HFFc6 (cell line): Measurements from ENCODE around the gene ZFYVE28. TPM values are rescaled to one million over a fixed set of nuclear protein-coding genes. Genes with fewer than 3 reads are reported as not detected.

ENCODE experiments used
- DNase-seq: peaks from one replicate; pipeline ENCODE4 v3.0.0-alpha.2; 2018
- H3K27ac Mint-ChIP-seq: 2 replicates; pipeline ENCODE4 v1.8.0; 2020; ENCODE audit warnings: mild to moderate bottlenecking, mixed read lengths
- H3K27me3 Mint-ChIP-seq: 2 replicates; pipeline ENCODE4 v1.8.0; 2021; ENCODE audit warnings: mild to moderate bottlenecking, moderate library complexity, mixed read lengths; ENCODE audit not compliant: insufficient read depth
- H3K36me3 Mint-ChIP-seq: 2 replicates; pipeline ENCODE4 v1.8.0; 2021; ENCODE audit warnings: low read depth, mixed read lengths
- H3K4me1 Mint-ChIP-seq: 2 replicates; pipeline ENCODE4 v1.8.0; 2020; ENCODE audit warnings: low read depth, mixed read lengths
- H3K4me3 Mint-ChIP-seq: 2 replicates; pipeline ENCODE4 v1.8.0; 2020; ENCODE audit warnings: mild to moderate bottlenecking, moderate library complexity, mixed read lengths
- H3K9me3 Mint-ChIP-seq: 2 replicates; pipeline ENCODE4 v1.8.0; 2020; ENCODE audit warnings: mild to moderate bottlenecking, mixed read lengths
- total RNA-seq, 6 experiments: library from RNA; stranded (reverse); fragmentation: NEBNext Ultra II Directional; extraction: Animal tissue kit (Norgen Biotek cat#: 25700); gene quantifications; 2 replicates in 1 of 6; 3 replicates in 5 of 6; pipeline ENCODE4 v1.2.3, GENCODE V29; 2021
- TF ChIP-seq, protein P1 (sequence below): fragments of 200-600 bp; sonication (generic); IDR thresholded peaks from 2 replicates; pipeline ENCODE4 v1.5.0; 2021; ENCODE audit warnings: antibody characterized with exemption, mild to moderate bottlenecking

The ZFYVE28 gene
- total RNA-seq, 6 experiments from 2014 or later: 1.8 to 5.4 (median 2.2) TPM

- H3K9me3 Mint-ChIP-seq: no peaks in the 10 kb centered on the region
- no peaks in the 10 kb centered on the region for H3K27me3 Mint-ChIP-seq
- no peak overlapping the region for H3K4me3 Mint-ChIP-seq
- H3K27ac Mint-ChIP-seq: no peak overlapping the region
- no peak for DNase-seq
- H3K4me1 Mint-ChIP-seq: 0 out of 2 replicates have a peak, but pooled peaks cover 4% of the 10 kb centered on the region
- TF ChIP-seq, protein P1, sequence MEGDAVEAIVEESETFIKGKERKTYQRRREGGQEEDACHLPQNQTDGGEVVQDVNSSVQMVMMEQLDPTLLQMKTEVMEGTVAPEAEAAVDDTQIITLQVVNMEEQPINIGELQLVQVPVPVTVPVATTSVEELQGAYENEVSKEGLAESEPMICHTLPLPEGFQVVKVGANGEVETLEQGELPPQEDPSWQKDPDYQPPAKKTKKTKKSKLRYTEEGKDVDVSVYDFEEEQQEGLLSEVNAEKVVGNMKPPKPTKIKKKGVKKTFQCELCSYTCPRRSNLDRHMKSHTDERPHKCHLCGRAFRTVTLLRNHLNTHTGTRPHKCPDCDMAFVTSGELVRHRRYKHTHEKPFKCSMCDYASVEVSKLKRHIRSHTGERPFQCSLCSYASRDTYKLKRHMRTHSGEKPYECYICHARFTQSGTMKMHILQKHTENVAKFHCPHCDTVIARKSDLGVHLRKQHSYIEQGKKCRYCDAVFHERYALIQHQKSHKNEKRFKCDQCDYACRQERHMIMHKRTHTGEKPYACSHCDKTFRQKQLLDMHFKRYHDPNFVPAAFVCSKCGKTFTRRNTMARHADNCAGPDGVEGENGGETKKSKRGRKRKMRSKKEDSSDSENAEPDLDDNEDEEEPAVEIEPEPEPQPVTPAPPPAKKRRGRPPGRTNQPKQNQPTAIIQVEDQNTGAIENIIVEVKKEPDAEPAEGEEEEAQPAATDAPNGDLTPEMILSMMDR: no peak
- H3K36me3 Mint-ChIP-seq: 0 out of 2 replicates have a peak, but pooled peaks cover 6% of the 10 kb centered on the region
Measured at GRCh38 chr4:2256156-2256731, 162.2 kb downstream of the ZFYVE28 start.

DNA sequence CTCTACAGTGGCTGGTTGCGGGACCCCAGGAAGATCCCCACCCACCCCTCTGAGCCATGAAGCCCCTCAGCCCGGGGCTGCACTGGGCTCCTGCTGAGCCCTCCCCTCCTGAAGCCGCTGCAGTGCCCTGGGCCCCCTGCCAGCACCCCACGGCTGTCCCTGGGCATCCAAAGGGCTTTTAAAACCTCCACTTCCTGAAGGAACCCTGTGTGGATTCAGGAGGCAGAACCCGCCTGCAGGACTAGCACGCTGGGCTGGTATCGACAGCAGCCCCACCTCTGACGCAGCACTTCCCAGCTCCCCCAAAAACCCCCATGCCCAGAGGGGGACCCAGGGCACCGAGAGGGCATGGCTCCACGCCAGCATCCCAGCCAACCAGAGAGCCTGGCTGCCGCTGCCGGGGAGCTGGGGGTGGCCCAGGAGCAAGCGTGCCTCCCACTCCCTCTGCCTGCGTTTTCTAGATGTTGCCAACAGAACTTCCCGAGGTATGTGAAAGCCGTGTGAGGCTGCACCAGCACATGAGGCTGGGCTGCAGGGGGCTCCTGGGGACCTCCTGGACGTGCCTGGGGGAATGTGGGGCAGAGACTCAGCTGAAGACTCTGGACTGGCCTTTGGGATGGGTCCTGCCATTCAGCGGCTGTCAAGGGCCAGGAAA, 162.8 kb downstream of the ZFYVE28 start:
- no peaks in the 10 kb centered on the region for H3K27me3 Mint-ChIP-seq
- H3K9me3 Mint-ChIP-seq: no peaks in the 10 kb centered on the region
- H3K27ac Mint-ChIP-seq: no peak overlapping the region
- H3K36me3 Mint-ChIP-seq: 0 out of 2 replicates have a peak, but pooled peaks cover 6% of the 10 kb centered on the region
- H3K4me3 Mint-ChIP-seq: no peak overlapping the region
- TF ChIP-seq, protein P1: no peak
- H3K4me1 Mint-ChIP-seq: 0 out of 2 replicates have a peak, but pooled peaks cover 4% of the 10 kb centered on the region
- DNase-seq: no peak

- no peak for DNase-seq
- no peaks in the 10 kb centered on the region for H3K9me3 Mint-ChIP-seq
- TF ChIP-seq, protein P1: no peak
- H3K4me3 Mint-ChIP-seq: no peak overlapping the region
- 0 out of 2 replicates have a peak, but pooled peaks cover 6% of the 10 kb centered on the region for H3K36me3 Mint-ChIP-seq
- H3K27me3 Mint-ChIP-seq: no peaks in the 10 kb centered on the region
- H3K27ac Mint-ChIP-seq: no peak overlapping the region
- no peaks in the 10 kb centered on the region for H3K4me1 Mint-ChIP-seq
Measured at GRCh38 chr4:2254665-2255500, 163.6 kb downstream of the ZFYVE28 start.

- H3K4me1 Mint-ChIP-seq: no peaks in the 10 kb centered on the region
- no peaks in the 10 kb centered on the region for H3K9me3 Mint-ChIP-seq
- H3K4me3 Mint-ChIP-seq: no peak overlapping the region
- DNase-seq: no peak
- no peak overlapping the region for H3K27ac Mint-ChIP-seq
- TF ChIP-seq, protein P1: no peak
- no peaks in the 10 kb centered on the region for H3K27me3 Mint-ChIP-seq
- 0 out of 2 replicates have a peak, but pooled peaks cover 6% of the 10 kb centered on the region for H3K36me3 Mint-ChIP-seq
Measured at GRCh38 chr4:2253160-2254084, 165.0 kb downstream of the ZFYVE28 start.
